Calu3 (cell line): ENCODE results near the gene LMTK2. TPM values are rescaled to one million over a fixed set of nuclear protein-coding genes. Genes with fewer than 3 reads are reported as not detected.

Source experiments
- BruUV-seq: library from RNA; stranded (reverse); fragments of 400-500 nt; replicated peaks from 2 replicates; lab custom pipeline; 2021; lab: Mats Ljungman, UMichigan
- CTCF ChIA-PET: fragments of 300-600 bp; sonication (Branson Sonifier 250); formaldehyde crosslinking; loops from one replicate; lab custom pipeline; 2022; ENCODE audit warnings: antibody characterized with exemption; lab: Charles Lee
- DNase-seq: peaks from one replicate; pipeline ENCODE4 v3.0.0; 2022
- H3K27ac Mint-ChIP-seq: one replicate; pipeline ENCODE4 v1.8.0; 2022; ENCODE audit warnings: mixed read lengths; ENCODE audit not compliant: unreplicated experiment
- H3K27me3 Mint-ChIP-seq: one replicate; pipeline ENCODE4 v1.8.0; 2022; ENCODE audit warnings: mixed read lengths; ENCODE audit not compliant: unreplicated experiment
- H3K36me3 Mint-ChIP-seq: one replicate; pipeline ENCODE4 v1.8.0; 2022; ENCODE audit warnings: mild to moderate bottlenecking, moderate library complexity, mixed read lengths; ENCODE audit not compliant: insufficient read depth, unreplicated experiment
- H3K4me1 Mint-ChIP-seq: one replicate; pipeline ENCODE4 v1.8.0; 2022; ENCODE audit warnings: mild to moderate bottlenecking, low read depth, mixed read lengths; ENCODE audit not compliant: unreplicated experiment
- H3K4me3 Mint-ChIP-seq: one replicate; pipeline ENCODE4 v1.8.0; 2022; ENCODE audit warnings: mild to moderate bottlenecking, low read depth, moderate library complexity, mixed read lengths; ENCODE audit not compliant: unreplicated experiment
- H3K9me3 Mint-ChIP-seq: one replicate; pipeline ENCODE4 v1.8.0; 2022; ENCODE audit warnings: low read depth, mixed read lengths; ENCODE audit not compliant: unreplicated experiment
- CTCF ChIP-seq: fragments of 200-600 bp; IDR thresholded peaks from one replicate; pipeline ENCODE4 v1.8.0; 2022; ENCODE audit warnings: antibody characterized with exemption; ENCODE audit not compliant: unreplicated experiment
- intact Hi-C: fragments of 100-400 bp; cut with micrococcal nuclease; formaldehyde crosslinking; loops from one replicate; pipeline ENCODE4 v1.10.0; 2022; ENCODE audit not compliant: unreplicated experiment
- total RNA-seq: library from RNA; stranded (reverse); gene quantifications from 2 replicates; pipeline ENCODE4 v1.2.3, GENCODE V29; 2022

LMTK2 gene
- total RNA-seq, 1 experiment from 2014 or later: 29.9 TPM

GRCh38 chr7:98156700-98157099, 50.0 kb downstream of the LMTK2 start:
- peaks cover 44% of the 10 kb centered on the region for H3K36me3 Mint-ChIP-seq
- DNase-seq: no peak
- no peak overlapping the region for H3K4me3 Mint-ChIP-seq
- CTCF ChIA-PET: no interaction called here
- no peaks in the 10 kb centered on the region for H3K27me3 Mint-ChIP-seq
- BruUV-seq: no TSS peak
- intact Hi-C loops: no loop called here
- H3K9me3 Mint-ChIP-seq: no peaks in the 10 kb centered on the region
- no peak overlapping the region for H3K27ac Mint-ChIP-seq
- TF ChIP-seq CTCF: no peak
- no peaks in the 10 kb centered on the region for H3K4me1 Mint-ChIP-seq

GRCh38 chr7:98157761-98158160, 51.1 kb downstream of the LMTK2 start:
- CTCF ChIA-PET: no interaction called here
- no TSS peak for BruUV-seq
- Mint-ChIP-seq H3K36me3 (peaks cover 40% of the 10 kb centered on the region), H3K4me3 (no peak overlapping the region), H3K4me1 (no peaks in the 10 kb centered on the region), H3K27ac (no peak overlapping the region), H3K9me3 (no peaks in the 10 kb centered on the region), H3K27me3 (no peaks in the 10 kb centered on the region)
- intact Hi-C loops: no loop called here
- TF ChIP-seq CTCF: no peak
- no peak for DNase-seq

GRCh38 chr7:98162758-98163157, 56.1 kb downstream of the LMTK2 start:
- intact Hi-C loops: no loop called here
- no TSS peak for BruUV-seq
- no peak overlapping the region for H3K4me3 Mint-ChIP-seq
- no peaks in the 10 kb centered on the region for H3K4me1 Mint-ChIP-seq
- H3K27ac Mint-ChIP-seq: no peak overlapping the region
- no peaks in the 10 kb centered on the region for H3K9me3 Mint-ChIP-seq
- no peak for TF ChIP-seq CTCF
- CTCF ChIA-PET: no interaction called here
- peaks cover 11% of the 10 kb centered on the region for H3K36me3 Mint-ChIP-seq
- no peaks in the 10 kb centered on the region for H3K27me3 Mint-ChIP-seq
- no peak for DNase-seq

DNA sequence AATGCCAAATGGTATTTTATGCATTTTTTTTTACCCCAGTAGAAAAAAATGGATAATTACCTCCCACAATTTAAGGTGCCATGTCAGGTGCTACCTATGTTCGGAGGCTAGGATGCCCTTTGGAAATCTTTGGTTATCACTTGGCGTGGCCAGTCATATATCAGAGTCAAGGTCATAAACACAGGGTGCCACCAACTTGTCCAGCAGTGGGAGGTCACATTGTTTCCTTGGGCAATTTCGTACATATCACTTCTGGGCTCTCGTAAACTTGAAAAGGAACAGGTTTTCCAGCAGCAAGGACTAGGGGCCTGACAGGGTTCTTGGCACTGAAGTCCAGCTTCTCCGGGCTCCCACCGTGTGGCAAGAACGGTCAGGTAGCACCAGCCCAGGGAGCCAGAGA, 56.6 kb downstream of the LMTK2 start:
- TF ChIP-seq CTCF: no peak
- no peaks in the 10 kb centered on the region for H3K9me3 Mint-ChIP-seq
- H3K4me3 Mint-ChIP-seq: no peak overlapping the region
- no peaks in the 10 kb centered on the region for H3K4me1 Mint-ChIP-seq
- no peaks in the 10 kb centered on the region for H3K27me3 Mint-ChIP-seq
- BruUV-seq: no TSS peak
- intact Hi-C loops: no loop called here
- CTCF ChIA-PET: no interaction called here
- no peak overlapping the region for H3K27ac Mint-ChIP-seq
- no peak for DNase-seq
- peaks cover 9% of the 10 kb centered on the region for H3K36me3 Mint-ChIP-seq
